GM10266 (cell line): ENCODE measurements around the gene DDIAS.

Source experiments
- DNase-seq: peaks from one replicate; pipeline ENCODE4 v3.0.0; 2012; ENCODE audit errors: extremely low spot score
- TF ChIP-seq, protein P1 (sequence below): IDR thresholded peaks from 2 replicates; pipeline ENCODE4 v1.5.1; 2012; ENCODE audit warnings: mild to moderate bottlenecking, low read depth; ENCODE audit not compliant: control insufficient read depth, insufficient read depth; ENCODE audit errors: missing control alignments

Gene DDIAS

DNA sequence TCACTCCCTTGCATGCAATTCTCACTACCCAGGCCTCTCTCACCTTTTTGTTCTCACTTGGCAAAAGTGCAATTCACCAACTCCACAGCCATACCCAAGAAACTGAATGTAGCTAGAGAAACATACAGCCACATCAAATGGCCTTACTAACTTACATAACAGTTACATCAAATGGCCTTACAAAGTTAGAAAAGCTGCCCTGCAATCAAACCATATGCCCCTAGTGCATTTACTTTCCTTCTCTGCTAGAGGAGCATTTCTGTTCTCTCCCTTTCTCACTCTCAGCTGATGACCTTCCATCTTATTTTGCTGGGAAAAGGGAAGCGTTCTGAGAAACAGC lies 11.6 kb upstream of the DDIAS start:
- no peak for DNase-seq
- TF ChIP-seq, protein P1, sequence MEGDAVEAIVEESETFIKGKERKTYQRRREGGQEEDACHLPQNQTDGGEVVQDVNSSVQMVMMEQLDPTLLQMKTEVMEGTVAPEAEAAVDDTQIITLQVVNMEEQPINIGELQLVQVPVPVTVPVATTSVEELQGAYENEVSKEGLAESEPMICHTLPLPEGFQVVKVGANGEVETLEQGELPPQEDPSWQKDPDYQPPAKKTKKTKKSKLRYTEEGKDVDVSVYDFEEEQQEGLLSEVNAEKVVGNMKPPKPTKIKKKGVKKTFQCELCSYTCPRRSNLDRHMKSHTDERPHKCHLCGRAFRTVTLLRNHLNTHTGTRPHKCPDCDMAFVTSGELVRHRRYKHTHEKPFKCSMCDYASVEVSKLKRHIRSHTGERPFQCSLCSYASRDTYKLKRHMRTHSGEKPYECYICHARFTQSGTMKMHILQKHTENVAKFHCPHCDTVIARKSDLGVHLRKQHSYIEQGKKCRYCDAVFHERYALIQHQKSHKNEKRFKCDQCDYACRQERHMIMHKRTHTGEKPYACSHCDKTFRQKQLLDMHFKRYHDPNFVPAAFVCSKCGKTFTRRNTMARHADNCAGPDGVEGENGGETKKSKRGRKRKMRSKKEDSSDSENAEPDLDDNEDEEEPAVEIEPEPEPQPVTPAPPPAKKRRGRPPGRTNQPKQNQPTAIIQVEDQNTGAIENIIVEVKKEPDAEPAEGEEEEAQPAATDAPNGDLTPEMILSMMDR = no peak

DNA sequence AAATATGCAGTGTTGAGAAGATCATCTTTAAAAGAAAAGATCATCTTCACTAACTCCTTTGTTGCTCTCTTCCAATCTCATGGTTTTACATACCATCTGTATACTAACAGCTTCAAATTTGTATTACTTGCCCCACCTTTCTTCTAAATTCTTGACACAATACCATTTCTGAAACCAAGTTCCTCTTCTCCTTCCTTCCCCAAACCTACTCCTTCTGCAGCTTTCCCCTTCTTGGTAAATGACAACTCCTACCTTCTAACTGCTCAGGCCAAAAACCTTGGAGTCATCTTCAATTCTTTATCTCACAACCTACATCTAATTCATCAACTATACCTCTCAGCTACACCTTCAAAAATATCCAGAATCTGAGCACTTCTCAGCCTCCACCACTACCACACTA lies 10.6 kb upstream of the DDIAS start:
- DNase-seq = no peak
- TF ChIP-seq, protein P1 = no peak

DNA sequence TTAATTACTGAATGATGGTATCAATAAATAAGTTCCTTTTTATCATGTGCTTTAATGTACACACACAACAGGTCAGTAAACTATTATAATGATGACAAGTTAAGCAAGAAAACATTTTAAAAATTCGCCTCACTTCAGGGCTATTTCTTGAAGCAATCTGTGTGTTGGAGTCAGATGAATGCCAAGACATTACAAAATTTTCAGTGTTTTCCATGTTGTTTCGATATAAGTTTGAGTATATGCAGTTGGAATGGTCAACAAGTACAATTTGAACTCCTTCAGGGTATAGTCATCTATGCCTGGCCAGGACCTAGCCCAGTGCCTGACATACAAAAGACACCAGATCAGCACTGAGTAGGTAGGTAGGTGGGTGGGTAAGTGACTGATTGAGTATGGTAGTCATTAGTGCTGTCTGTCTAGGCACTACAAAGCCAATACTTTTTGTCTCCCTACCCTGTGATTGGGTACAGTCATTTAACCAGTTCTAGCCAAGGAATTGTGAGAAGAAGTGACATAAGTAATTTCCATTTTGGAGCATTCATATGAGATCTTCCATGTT lies 8.8 kb upstream of the DDIAS start:
- no peak for DNase-seq
- TF ChIP-seq, protein P1 = no peak

DNA sequence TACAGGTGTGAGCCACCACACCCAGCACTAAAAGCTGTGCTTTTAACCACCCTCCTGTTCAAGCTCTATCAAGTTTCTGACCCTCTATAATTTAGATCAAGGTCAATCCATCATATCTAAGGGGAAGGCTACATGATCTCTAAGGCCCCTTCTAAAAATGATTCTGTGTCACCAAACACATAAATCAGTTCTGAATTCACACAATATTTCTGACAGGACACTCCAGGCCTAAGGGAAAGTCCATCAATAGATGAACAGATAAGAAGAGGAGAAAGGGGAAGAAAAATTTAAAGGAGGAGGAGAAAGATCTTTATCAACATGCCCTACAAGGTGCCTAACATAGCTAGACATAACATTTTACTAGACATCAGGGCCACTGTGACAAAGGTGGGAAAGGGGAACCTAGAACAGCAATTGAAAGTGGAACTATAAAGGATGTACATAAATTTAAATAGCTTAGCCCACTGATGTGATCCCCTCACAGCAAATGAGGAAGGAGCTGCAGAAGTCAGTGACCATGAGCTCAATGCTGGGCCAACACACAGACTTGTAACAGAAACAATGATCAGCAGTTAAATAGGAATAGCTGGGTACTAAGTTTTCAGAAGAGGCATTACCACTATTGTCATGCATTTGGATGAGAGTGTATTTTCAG lies 6.0 kb upstream of the DDIAS start:
- TF ChIP-seq, protein P1 = no peak
- peak; percentile 23 for DNase-seq

DNA sequence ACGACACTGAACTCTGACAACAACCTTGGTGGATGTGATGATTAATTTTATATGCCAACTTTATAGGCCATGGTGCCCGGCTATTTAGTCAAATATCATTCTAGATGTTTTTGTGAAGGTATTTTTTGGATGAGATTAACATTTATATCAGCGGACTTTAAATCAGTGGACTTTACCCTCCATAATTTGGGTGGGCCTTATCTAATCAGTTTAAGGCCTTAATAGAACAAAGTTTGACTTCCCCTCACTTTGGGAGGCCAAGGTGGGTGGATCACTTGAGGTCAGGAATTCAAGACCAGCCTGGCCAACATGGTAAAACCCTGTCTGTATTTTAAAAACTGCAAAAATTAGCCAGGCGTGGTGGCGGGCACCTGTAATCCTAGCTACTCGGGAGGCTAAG lies 5.4 kb upstream of the DDIAS start:
- TF ChIP-seq, protein P1 = no peak
- no peak for DNase-seq

DNA sequence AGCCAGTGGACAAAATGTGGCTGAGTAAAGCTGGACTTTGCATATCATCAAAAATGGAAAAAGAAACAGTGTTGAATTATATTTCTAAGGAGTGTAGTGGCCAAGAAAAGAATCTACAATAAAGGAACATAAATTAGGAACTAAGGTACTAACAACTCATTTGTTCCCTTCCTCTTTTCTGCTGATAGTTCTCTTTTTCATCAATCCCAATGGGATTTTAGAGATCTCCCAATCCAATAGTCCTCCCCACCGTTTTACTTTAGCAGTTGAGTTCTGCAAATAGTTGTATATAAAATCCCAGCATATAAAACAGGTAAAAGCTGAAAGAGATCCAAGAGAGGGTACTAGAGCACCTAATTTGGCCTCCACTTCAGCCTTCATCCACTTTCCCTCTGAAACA lies 3.3 kb upstream of the DDIAS start:
- DNase-seq = no peak
- TF ChIP-seq, protein P1 = no peak

DNA sequence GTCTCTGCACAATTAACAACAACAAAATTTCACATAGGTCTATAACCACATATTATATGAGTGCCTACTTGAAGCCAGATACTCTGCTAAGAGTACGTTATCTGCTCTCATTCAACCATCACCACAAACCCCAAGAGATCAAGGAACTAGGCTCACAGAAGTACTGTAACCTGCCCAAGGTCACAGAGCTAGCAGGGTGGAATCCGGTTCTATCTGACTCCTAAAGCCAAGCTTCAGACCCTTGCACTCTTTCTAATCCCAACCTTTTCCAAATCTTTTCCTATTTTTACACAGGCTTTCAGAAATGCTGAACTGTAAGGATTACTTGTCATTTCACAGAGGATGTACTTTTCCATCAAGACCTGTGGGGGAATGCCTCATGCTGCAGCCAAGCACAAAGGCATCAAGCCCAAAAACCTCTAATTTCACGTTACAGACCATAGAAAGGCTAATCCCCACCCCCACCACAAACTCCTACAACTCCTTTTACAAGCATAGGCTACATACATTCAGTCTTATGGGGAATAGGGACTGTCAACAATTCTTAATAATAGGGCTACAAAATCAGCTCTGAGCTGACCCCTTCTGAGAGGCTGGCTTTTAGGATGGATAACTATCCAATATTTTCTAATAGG lies 2.2 kb upstream of the DDIAS start:
- DNase-seq = no peak
- TF ChIP-seq, protein P1 = no peak
